Brain microvascular endothelial cell (primary cell): ENCODE results near the gene LRMDA.

Experiments used
- DNase-seq: peaks from one replicate; pipeline ENCODE4 v3.0.0-alpha.2; 2020
- H3K27ac ChIP-seq: fragments of 250-450 bp; sonication (Bioruptor Pico); 2 replicates; pipeline ENCODE4 v1.5.1; 2020; ENCODE audit warnings: mild to moderate bottlenecking, moderate library complexity
- H3K27me3 ChIP-seq: fragments of 250-450 bp; sonication (Bioruptor Pico); replicated peaks from 2 replicates; pipeline ENCODE4 v1.5.1; 2020; ENCODE audit warnings: mild to moderate bottlenecking
- H3K36me3 ChIP-seq: fragments of 250-450 bp; sonication (Bioruptor Pico); replicated peaks from 2 replicates; pipeline ENCODE4 v1.5.1; 2020; ENCODE audit warnings: mild to moderate bottlenecking
- H3K4me3 ChIP-seq: 2 replicates; pipeline ENCODE4 v1.5.1; 2011; ENCODE audit warnings: low read depth, mild to moderate bottlenecking, control low read depth, low read length, moderate library complexity
- in situ Hi-C: cut with HindIII; loops from 2 replicates; pipeline ENCODE4 v1.10.0; 2017; ENCODE audit warnings: low sequenced_read_pairs, low pct_ligation_motif_present
- TF ChIP-seq, protein P1 (sequence below): IDR thresholded peaks from 2 replicates; pipeline ENCODE4 v1.5.1; 2011; ENCODE audit warnings: low read depth, mild to moderate bottlenecking, moderate library complexity, low read length, control low read depth, inconsistent platforms; ENCODE audit errors: missing control alignments

Gene LRMDA

DNA sequence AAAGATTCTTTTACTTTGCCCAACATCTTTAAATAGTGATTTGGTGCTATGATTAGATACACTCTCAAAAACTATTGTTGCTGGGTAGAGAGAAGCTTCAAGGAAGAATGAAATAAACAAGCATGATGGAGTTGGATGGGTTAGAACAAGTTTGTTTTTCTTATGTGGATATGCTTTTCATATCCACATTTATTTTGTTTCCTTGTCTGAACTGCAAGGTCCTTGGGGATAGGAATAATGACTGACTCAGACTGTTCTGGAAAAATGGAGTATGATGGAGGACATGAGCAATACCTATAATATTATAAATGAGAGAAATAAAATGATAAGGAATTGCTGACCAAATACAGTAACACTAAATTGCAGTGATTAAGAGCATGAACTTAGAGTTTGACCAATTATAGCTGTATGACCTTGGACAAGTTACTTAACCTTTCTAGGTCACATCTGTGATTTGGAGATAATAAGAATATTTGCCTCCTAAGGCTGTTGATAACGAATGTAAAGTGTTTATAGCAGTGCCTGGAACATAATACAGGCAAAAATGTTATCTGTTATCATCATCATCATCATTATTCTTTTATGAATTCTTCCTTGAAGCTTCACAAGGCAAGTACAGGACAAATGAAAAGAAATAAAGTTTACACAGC lies 847.5 kb downstream of the LRMDA start:
- Histone ChIP-seq H3K36me3 (no peaks in the 10 kb centered on the region), H3K27me3 (no peaks in the 10 kb centered on the region), H3K4me3 (no peak overlapping the region), H3K27ac (no peak overlapping the region)
- no peak for DNase-seq
- in situ Hi-C loops = no loop called here
- TF ChIP-seq, protein P1, sequence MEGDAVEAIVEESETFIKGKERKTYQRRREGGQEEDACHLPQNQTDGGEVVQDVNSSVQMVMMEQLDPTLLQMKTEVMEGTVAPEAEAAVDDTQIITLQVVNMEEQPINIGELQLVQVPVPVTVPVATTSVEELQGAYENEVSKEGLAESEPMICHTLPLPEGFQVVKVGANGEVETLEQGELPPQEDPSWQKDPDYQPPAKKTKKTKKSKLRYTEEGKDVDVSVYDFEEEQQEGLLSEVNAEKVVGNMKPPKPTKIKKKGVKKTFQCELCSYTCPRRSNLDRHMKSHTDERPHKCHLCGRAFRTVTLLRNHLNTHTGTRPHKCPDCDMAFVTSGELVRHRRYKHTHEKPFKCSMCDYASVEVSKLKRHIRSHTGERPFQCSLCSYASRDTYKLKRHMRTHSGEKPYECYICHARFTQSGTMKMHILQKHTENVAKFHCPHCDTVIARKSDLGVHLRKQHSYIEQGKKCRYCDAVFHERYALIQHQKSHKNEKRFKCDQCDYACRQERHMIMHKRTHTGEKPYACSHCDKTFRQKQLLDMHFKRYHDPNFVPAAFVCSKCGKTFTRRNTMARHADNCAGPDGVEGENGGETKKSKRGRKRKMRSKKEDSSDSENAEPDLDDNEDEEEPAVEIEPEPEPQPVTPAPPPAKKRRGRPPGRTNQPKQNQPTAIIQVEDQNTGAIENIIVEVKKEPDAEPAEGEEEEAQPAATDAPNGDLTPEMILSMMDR = no peak

DNA sequence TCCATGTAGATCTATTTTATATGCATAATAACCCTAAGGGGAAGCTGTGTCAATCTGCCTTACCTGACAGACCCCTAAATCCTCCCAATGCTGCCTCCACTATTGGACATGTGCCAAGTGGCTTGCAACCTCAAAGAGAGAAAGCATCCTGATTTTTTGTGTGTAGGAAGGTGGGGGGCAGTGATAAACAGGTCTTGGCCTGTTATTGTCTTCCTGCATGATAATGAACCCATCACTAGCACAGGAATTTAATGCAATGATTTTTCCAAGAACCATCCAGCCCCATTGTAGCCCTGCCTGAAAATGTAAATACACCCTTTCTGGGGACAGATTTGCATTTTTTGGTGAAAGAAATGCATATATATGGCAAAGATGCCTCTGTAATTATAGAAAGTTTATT lies 850.2 kb downstream of the LRMDA start:
- DNase-seq = no peak
- TF ChIP-seq, protein P1 = no peak
- Histone ChIP-seq H3K27ac (no peak overlapping the region), H3K27me3 (no peaks in the 10 kb centered on the region), H3K4me3 (no peak overlapping the region), H3K36me3 (no peaks in the 10 kb centered on the region)
- in situ Hi-C loops = no loop called here

DNA sequence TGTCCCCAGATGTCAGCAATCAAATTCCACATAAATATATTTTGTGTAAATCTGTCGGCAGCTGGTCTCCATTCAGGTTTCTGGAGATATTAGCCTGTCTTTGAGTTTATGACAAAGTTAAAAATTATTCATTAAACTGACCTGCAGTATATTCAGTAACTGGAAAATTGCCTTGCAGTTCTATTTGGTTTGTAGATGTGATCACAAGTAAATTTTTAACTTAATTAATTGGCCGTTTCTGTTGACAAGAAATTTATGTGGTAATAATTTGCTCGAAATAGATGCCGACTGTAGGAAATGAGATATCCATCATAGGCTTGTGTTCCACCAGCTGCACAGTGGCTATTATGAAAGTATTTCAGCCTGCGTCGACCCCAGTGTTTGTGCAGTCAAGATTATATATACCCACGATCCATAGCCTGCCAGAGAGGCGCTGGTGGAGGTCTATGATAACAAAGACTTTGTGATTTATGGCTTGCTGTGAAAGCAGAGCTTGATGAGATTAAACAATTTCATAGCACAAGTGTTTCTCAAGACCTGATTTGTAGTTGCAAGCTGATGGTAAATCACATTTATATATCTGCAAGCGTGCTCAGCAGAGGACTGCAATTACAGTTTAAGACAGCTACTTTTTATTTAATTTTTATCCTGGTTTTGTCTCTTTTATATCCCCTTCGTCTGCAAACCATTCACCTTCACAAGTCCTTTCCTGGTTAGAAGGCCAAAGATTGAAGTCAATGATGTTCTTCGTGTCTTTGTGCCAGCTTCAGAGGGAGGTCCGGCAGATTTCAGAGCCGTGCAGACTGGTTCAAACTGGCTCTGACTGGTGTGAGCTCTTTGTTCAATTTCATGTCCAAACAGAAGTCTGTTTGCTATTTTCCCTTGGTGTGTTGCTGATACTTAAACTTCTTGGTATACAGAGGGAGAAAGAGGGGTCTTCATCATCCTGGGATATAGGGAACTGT lies 850.9 kb downstream of the LRMDA start:
- no peak overlapping the region for H3K27ac ChIP-seq
- H3K36me3 ChIP-seq = no peaks in the 10 kb centered on the region
- in situ Hi-C loops = no loop called here
- TF ChIP-seq, protein P1 = no peak
- no peak for DNase-seq
- H3K4me3 ChIP-seq = no peak overlapping the region
- H3K27me3 ChIP-seq = no peaks in the 10 kb centered on the region

DNA sequence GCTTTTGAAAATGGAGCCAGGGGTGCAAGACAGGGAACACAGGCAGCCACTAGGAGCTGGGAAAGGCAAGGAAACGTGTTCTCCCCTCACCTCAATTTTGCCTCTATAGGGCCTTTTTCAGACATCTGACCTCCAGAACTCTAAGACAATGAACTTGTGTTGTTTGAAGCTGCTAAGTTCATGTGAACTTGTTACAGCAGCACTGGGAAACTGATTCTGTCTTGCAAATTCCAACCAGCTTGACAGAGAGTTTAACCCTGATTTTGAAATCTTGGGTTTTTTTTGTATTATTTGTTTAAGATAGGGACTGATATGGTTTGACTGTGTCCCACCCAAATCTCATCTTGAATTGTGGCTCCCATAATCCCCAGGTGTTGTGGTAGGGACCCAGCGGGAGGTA lies 852.9 kb downstream of the LRMDA start:
- Histone ChIP-seq H3K27me3 (no peaks in the 10 kb centered on the region), H3K27ac (no peak overlapping the region), H3K36me3 (no peaks in the 10 kb centered on the region), H3K4me3 (no peak overlapping the region)
- no peak for DNase-seq
- in situ Hi-C loops = no loop called here
- TF ChIP-seq, protein P1 = no peak

DNA sequence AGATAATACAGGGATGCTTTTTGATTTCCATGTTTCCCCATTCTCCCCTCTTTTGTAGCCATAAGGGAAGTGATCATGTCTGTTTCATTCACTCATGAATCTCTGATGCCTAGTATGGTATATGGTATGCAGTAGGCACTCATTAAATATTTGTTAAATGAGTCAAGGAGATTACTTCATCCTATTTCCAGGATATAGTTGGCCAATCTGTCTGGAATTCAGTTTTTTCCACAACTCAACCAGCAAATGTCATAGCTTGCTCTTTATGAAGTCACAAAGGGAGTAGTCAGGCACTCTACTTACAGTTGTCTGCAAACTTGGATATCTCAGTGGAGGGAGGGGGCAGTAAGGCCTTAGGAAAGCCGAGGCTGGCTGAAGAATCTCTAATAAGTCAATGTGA lies 853.6 kb downstream of the LRMDA start:
- no peaks in the 10 kb centered on the region for H3K36me3 ChIP-seq
- H3K4me3 ChIP-seq = no peak overlapping the region
- H3K27me3 ChIP-seq = no peaks in the 10 kb centered on the region
- in situ Hi-C loops = no loop called here
- no peak overlapping the region for H3K27ac ChIP-seq
- TF ChIP-seq, protein P1 = no peak
- DNase-seq = peak; percentile 66
